ENCODE measurements around the gene SACM1L.

GRCh38 chr3:45774581-45775521, 85.7 kb downstream of the SACM1L start:
- no peak for TF ChIP-seq CTCF (conservative IDR thresholded peaks at IDR 0.05; ENCODE audit: low read length)
- TF ChIP-seq EZH2phosphoT487 (IDR thresholded peaks at IDR 0.05; ENCODE audit: borderline replicate concordance) = no peak
